ENCODE data around the gene CRY1. TPM values are rescaled to one million over a fixed set of nuclear protein-coding genes. Genes with fewer than 3 reads are reported as not detected.
"Not testable (repeated sequence)": the region's sequence is repeated elsewhere in the genome, so short reads cannot be mapped to it uniquely, and the experiment has no call there.

CRY1 gene
- total RNA-seq, 4 donors from 2014 or later: 32.4 to 64.4 (median 47.6) TPM

GRCh38 chr12:107012736-107013425 is 80.5 kb downstream of the CRY1 start:
- Histone ChIP-seq H3K4me1 (no peaks in the 10 kb centered on the region), H3K9me3 (no peaks in the 10 kb centered on the region), H3K27ac (no peak overlapping the region), H3K4me3 (no peak overlapping the region), H3K27me3 (no peaks in the 10 kb centered on the region), H3K36me3 (no peaks in the 10 kb centered on the region)
- no peak for DNase-seq
- no peak for TF ChIP-seq CTCF (IDR thresholded peaks at IDR 0.05)
- no peak for TF ChIP-seq POLR2A (IDR thresholded peaks at IDR 0.05)

DNA sequence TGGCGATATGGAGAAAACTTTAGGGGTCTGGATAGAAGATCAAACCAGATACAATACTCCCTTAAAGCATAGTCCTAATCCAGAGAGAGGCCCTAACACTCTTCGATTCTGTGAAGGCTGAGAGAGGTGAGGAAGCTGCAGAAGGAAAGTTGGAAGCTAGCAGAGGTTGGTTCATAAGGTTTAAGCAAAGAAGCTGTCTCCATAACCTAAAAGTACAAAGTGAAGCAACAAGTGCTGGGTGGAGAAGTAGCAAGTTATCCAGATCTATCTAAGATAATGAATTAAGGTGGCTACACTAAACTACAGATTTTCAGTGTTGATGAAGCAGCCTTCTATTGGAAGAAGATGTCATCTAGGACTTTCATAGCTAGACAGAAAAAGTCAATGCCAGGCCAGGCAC is 81.8 kb downstream of the CRY1 start:
- no peak for DNase-seq
- no peak overlapping the region for H3K27ac ChIP-seq
- H3K36me3 ChIP-seq: no peaks in the 10 kb centered on the region
- no peaks in the 10 kb centered on the region for H3K27me3 ChIP-seq
- no peaks in the 10 kb centered on the region for H3K9me3 ChIP-seq
- no peak for TF ChIP-seq CTCF (IDR thresholded peaks at IDR 0.05)
- no peak for TF ChIP-seq POLR2A (IDR thresholded peaks at IDR 0.05)
- no peaks in the 10 kb centered on the region for H3K4me1 ChIP-seq
- no peak overlapping the region for H3K4me3 ChIP-seq

DNA sequence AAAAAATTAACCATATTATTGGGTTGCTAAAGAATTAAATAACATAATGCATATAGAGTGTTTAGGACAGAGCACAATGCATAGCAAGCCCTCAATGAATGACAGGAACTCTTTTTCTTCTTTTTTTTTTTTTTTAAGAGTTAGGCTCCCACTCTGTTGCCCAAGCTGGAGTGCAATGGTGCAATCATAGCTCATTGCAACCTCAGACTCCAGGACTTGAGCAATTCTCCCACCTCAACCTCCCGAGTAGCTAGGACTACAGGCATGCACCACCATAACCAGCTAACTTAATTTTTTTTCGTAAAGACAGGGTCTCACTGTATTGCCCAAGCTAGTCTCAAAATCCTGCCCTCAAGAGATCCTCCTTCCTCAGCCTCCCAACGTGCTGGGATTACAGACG is 85.9 kb downstream of the CRY1 start:
- no peaks in the 10 kb centered on the region for H3K4me1 ChIP-seq
- H3K36me3 ChIP-seq: no peaks in the 10 kb centered on the region
- no peaks in the 10 kb centered on the region for H3K9me3 ChIP-seq
- no peak for DNase-seq
- no peak overlapping the region for H3K4me3 ChIP-seq
- no peaks in the 10 kb centered on the region for H3K27me3 ChIP-seq
- TF ChIP-seq POLR2A (IDR thresholded peaks at IDR 0.05): no peak
- TF ChIP-seq CTCF (IDR thresholded peaks at IDR 0.05): no peak
- no peak overlapping the region for H3K27ac ChIP-seq

DNA sequence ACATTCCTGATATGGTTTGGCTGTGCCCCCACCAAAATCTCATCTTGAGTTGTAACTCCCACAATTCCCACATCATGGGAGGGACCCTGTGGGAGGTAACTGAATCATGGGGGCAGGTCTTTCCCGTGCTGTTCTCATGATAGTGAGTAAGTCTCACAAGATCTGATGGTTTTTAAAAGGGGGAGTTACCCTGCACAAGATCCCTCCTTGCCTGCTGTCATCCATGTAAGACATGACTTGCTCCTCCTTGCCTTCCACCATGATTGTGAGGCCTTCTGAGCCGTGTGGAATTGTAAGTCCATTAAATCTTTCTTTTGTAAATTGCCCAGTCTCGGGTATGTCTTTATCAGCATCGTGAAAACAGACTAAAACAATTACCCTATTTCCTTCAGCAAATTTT is 90.7 kb downstream of the CRY1 start:
- not testable (repeated sequence) for H3K27ac ChIP-seq, DNase-seq, H3K9me3 ChIP-seq, H3K4me1 ChIP-seq, H3K27me3 ChIP-seq, H3K4me3 ChIP-seq
- H3K36me3 ChIP-seq: peaks cover 0 to 25% (median 0%) of the 10 kb centered on the region in 3 donors

DNA sequence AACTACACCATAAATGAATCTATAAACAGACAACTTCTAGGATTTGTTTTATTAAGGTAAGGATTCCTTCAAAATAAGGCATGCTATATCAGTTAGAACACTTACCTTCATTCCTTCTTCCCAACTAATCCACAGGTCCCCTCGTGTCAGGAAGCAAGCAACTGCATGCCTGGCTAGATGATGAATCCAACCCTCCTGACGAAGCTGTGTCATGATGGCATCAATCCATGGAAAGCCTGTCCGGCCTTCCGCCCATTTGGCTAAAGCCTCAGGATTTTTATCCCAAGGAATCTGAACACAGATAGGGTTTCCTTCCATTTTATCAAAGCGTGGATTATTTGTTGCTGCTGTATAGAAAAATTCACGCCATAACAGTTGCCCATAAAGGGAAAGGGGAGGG is 93.9 kb downstream of the CRY1 start:
- Histone ChIP-seq H3K27me3 (no peaks in the 10 kb centered on the region), H3K9me3 (no peaks in the 10 kb centered on the region), H3K27ac (no peak overlapping the region), H3K36me3 (peaks cover 0 to 48% (median 0%) of the 10 kb centered on the region in 3 donors), H3K4me3 (no peak overlapping the region), H3K4me1 (no peaks in the 10 kb centered on the region)
- TF ChIP-seq POLR2A (IDR thresholded peaks at IDR 0.05) (no peak), CTCF (IDR thresholded peaks at IDR 0.05) (no peak)
- DNase-seq: no peak

DNA sequence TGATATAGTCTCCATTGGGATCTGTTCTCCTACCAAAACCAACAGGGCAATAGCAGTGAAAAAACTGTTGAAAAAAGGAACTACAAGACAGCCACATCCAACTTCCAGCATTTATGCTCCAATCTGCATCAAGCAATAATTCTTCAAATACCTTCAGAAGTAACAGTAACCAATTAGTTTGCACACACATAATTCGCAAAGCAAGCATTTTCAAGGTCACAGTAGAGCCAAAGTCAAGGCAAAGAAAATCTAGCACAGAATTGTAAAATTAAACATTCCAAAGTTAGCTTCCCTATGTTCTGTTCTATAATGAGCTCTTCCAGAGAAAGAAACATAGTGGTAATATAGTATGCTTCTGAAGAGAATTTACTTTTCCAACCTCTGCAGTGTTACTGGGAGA is 95.4 kb downstream of the CRY1 start:
- H3K4me1 ChIP-seq: no peaks in the 10 kb centered on the region
- TF ChIP-seq CTCF (IDR thresholded peaks at IDR 0.05) (no peak), POLR2A (IDR thresholded peaks at IDR 0.05) (no peak)
- H3K27me3 ChIP-seq: no peaks in the 10 kb centered on the region
- peaks cover 0 to 48% (median 0%) of the 10 kb centered on the region in 3 donors for H3K36me3 ChIP-seq
- no peak overlapping the region for H3K27ac ChIP-seq
- H3K9me3 ChIP-seq: no peaks in the 10 kb centered on the region
- no peak overlapping the region for H3K4me3 ChIP-seq
- DNase-seq: no peak

- not testable (repeated sequence) for H3K27me3 ChIP-seq, DNase-seq, H3K27ac ChIP-seq, H3K9me3 ChIP-seq, H3K4me3 ChIP-seq, H3K4me1 ChIP-seq
- H3K36me3 ChIP-seq: peaks cover 0 to 40% (median 0%) of the 10 kb centered on the region in 3 donors
Observed at GRCh38 chr12:106996102-106996501, 97.2 kb downstream of the CRY1 start.
